NCI-H1694 (cell line): Measurements from ENCODE around the gene HOXD11.

ENCODE experiments used
- DNase-seq: peaks from one replicate; lab custom pipeline; 2025; lab: John Stamatoyannopoulos, UW

The HOXD11 gene

DNA sequence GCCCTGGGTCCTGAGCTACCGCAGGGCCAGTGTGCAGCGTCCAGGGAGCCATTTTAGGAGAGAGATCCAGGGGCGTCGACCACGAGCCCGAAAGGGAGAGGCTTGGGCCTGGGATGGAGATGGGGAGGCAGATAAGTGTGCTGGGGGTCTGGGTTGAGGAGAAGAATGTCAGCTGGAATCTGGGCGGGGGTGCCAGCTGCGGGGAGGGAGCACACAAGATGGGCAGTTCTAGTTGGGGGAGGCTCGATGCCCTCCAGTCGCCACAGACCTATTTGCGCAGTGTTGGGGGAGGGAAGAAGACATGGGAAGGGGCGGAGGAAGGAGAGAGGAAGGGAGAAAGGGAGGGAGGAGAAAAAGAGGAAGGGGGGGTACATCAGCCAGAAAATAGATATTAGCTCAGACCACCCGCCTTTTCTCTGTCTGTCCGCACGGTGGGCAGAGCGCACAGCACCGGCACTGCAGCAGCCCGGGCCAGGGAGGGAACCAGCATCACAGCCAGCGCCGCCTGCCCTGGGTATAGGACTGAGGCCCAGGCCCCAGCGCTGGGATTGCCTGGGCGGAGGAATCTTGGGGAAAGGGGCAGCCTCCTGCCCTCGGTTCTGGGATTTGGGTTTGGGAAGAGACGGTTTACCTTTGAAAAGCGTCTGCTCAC lies 1.9 kb upstream of the HOXD11 start:
- DNase-seq, result no peak

DNA sequence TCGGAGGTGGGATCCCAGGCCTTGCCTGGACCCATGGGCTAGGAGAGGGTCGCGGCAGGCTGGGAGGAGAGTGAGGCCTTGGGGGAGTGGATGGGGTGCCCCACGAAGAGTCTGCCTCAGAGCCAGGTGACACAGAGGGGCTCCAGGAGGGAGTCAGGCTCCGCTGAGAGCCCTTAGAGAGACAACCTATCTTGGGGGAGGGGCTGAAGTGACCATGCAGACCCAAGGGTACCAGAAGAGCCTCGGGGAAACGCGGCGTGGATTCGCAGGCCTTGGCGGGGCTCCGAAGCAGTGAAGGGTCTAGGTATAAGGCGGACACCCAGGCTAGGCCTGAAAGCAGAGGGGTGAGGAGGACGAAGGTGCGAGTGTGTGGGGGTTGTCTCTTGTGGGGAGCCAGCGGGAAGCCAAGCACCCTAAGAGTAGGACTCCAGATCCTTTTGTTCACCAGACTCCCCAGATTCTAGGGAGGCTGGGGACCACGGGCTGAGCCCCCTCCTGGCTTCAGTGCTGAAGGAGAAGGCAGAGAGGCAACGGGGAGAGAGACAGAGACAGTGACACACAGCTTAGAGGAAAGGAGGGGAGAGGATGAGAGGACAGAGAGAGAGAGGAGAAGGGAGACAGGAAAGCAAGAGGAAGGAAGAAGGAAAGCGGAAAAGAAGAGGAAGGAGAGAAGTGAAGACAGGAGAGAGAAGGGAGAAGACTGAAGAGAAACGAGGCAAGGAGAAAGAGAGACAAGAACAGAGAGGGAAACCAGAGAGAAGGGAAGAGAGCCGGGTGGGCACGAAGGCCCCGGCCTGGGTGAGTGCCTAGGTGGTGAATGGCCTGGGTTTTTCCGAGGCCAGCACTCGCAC lies 1.1 kb upstream of the HOXD11 start:
- DNase-seq, result no peak

DNA sequence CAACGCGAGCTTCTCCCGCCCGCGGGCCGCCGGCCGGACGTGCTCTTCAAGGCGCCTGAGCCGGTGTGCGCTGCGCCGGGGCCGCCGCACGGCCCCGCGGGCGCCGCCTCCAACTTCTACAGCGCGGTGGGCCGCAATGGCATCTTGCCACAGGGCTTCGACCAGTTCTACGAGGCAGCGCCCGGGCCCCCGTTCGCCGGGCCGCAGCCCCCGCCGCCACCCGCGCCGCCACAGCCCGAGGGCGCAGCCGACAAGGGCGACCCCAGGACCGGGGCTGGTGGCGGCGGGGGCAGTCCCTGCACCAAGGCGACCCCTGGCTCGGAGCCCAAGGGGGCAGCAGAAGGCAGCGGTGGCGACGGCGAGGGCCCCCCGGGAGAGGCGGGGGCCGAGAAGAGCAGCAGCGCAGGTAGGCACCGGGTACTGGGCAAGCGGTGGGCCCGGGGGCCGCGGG lies 676 bp downstream of the HOXD11 start:
- DNase-seq, result no peak

DNA sequence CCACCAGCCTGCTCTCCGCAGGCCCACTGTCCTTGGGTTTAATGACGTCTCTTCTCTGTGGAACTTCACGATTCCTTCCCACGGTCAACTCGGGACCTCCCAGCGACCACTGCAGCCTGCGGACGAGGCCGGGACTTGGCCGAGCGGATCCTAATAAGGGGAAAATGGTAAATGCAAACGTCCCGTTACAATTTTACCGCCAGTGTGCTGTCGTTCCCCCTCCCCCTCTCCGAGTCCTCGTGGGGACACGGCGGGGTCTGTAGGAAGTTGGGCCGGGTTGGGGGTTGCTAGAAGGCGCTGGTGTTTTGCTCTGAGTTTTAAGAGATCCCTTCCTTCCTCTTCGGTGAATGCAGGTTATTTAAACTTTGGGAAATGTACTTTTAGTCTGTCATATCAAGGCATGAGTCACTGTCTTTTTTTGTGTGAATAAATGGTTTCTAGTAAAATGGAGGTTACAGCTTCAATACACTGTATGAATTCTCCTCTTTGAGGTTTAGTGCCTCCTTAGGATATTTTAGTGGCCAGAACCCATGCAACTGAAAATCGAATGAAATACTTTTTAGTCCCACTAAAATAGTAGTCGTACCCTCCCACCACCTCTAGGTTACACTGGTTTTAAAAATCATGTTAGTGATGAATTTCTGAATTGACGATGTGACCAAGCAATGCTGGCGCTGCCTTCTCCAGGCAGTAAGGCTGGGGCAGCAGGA lies 2.3 kb downstream of the HOXD11 start:
- DNase-seq, result no peak

DNA sequence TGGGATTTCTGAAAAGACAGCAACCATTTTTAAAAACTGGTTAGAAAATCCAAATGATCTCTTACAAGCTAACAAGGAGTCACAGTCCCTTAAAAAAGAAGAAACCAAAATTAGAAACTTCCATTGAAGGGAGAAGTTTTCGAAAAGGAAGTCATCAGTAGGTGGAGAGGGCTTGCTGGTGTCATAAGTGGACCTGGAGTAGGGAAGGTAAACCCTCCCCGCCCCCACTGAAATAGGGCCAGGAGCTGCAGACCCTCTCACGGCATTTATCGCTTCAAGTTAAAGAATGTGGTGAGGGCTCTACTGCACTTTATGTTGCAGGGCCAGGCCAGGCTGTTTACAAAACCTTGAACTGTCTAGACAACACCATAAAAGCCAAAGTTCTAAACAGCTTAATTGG lies 2.9 kb downstream of the HOXD11 start:
- DNase-seq, result no peak

DNA sequence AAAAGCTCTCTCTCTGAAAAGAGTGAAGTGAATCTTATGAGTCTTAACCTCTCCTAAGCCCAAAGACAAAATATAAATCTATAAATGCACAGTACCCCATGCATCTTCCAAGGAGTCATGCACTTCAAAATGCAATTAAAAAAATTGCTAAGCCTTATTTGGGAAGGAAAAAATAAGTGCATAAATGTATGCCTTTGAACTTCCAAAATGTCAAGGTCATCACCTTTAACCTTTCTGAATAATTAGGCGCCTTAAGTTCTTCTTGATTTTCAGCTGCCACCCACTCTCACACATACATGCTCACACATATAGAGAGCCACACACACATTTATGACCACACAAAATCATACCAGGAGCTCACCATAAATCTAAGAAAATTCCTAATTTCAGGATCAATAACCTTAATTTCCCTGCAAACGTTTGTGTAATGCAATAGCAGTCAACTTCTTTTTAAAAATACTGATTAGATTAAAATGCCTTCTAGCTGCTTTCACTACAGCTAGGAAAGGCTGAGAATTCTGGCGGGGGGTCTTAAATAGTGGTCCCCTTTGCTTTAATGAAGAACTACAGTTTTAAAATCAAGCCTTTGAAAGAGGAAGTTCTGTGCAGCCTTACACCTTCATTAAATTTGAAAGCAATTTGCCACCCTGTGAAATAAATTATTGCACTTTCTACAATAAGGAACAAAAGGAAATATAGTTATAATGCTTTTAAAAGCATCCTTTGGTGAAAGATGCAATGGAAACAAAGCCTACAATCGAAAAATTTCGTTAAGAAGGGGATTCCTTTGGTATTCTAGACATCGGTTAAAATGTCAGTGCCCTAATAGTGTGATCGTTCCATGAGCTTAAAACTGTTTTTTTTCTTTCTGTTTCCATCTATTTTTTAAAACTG lies 3.6 kb downstream of the HOXD11 start:
- DNase-seq, result no peak

DNA sequence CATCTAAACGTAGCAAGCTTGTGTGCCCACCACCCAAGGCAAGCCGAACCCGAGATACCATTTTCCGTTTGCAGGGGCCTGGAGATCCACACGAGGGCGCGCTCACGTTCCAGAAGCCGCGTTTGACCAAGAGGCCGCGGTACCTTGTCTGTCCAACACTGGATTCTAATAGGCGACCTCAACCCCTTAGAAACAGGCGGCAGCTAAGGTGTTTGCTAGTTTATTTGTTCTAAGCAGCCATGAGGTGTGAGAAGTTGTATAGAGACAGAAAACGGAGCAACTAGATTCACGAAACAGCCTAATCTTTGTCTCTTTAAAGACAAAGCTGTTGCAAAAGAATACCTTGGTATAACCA lies 4.2 kb downstream of the HOXD11 start:
- peak; percentile 27 for DNase-seq

DNA sequence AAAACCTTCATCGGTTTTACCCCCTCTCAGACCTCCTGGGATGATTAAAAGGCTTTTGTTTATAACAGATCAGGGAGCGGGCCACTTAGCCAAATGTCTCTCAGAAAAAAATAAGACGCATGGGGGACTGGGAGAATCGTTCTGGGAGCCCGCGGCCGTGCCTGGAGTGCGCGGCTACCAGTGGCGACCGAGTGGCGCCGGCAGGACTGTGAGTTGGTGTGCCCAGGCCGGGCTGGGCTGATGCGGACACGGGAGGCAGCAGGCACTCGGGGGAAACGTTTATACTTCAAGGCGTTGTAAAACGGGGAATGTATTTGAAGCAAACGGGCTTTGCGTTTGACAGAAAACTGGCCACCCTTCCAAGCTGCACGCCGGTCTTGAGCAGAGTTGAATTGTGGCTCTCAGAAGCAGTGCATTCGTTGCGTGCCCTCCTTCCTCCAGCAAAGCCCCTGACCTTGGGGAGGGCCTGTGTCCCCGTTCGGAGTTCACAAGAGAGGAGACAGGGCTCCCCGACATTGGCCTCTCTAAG lies 4.8 kb downstream of the HOXD11 start:
- DNase-seq, result no peak

DNA sequence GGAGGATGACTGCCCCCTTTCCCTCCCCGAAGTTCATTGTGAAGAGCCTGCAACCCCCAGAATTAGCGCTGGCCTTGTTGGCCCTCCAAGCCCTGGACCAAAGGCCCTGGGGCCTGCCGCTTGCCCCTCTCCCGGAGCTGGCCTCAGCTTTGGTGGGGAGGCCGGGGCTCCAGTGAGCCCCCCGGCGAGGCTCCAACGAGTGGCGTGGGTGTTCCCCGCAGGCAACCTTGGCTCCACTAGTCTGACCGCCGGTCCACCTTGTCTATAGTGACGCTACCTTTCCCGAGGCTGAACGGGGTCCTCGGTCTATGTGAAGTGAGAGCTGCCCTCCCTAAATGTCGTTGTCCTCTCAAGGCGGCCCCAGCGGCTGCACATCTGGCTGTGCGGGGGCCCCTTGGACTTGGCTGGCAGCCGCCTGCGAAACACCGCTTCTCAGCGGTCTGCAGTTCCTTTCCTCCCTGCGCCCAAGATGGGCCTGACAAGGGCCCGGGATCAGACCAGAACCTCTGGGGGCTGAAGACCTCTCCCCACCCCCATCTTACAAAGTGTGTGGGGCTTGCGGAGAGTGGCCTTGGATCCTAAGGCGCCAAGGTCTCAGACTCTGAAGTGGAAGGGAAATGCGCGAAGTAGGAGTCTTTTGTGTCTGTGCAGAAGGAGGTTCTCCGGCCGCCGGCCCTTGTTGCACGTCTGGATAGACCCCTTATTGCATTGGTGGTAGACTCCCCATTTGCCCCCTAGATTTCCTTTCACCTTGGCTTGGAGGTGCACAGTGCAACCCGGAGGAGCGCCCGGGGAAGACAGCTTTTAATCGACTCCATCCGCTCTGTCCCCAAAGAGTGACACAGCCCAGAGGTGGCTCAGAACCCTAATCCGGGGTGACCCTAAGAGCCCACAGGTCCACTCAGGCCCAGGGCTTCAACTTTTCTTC lies 5.6 kb downstream of the HOXD11 start:
- DNase-seq, result no peak

DNA sequence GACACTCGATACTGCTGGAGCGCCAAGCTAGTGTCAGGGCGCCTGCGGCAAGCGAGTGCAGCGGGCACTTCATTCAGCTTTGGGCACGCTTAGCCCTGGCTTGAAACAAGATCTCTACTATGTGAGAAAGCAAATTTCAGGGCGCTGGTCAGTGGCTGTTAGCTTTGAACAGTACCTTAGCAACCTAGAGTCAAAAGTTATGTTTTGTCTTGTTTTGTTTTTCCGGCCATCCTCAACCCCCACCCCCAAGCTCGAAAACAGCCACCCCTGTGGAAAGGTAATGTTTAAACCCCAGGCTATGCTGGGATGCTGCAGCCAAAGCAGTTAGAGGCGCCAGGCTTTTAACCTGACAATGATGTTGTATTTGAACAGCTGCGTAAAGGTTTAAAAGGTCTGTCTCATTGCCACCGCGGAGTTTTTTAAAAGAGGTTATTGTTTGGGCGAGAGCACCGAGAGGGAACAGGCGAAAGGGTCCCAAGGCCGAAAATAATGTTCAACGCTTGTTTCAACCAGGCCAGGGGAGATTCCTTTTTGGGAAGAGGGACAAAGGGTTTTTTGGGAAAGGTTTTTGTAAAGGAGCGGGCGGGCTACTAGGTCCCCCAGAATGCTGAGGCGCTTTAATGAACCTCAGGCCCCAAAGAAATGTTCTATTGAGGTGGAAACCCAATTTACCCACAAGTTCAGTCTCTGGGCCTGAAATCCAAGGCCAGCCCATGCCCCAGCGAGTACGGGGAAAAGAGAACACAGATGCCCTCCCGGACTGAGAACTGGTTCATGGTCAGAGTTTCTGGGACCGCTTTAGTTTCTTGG lies 7.2 kb downstream of the HOXD11 start:
- DNase-seq, result no peak

DNA sequence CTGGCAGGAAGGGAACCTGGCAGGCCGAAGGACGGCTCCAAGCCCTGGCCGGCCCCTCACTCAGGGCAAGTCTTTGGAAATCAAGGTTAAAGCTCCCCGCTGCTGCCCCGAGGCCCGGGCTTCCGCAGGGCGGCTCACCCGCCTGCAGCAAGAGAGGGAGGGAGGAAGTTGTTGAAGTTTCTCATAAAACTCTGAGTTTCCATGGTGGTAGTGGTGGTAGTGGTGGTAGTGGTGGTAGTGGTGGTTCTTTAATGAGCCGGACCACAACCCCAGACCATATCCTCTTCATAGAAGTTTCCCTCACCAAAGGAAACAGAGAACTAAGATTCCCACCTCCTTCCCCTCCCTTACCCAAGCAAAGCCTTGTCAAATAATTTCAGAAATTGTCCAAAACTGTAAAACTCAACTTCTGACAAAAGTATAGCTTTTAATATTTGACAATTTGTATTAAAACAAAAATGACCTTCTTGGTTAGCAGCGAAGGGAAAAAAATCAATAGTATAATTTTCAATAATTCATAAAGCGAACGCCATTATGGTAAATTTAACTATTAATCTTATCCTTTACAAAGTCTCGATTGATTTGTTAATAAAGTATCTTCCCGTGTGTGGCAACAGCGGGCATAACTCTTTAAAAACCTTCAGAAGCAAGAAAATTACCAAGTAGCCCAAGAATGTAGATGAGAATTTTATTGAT lies 8.0 kb downstream of the HOXD11 start:
- no peak for DNase-seq

DNA sequence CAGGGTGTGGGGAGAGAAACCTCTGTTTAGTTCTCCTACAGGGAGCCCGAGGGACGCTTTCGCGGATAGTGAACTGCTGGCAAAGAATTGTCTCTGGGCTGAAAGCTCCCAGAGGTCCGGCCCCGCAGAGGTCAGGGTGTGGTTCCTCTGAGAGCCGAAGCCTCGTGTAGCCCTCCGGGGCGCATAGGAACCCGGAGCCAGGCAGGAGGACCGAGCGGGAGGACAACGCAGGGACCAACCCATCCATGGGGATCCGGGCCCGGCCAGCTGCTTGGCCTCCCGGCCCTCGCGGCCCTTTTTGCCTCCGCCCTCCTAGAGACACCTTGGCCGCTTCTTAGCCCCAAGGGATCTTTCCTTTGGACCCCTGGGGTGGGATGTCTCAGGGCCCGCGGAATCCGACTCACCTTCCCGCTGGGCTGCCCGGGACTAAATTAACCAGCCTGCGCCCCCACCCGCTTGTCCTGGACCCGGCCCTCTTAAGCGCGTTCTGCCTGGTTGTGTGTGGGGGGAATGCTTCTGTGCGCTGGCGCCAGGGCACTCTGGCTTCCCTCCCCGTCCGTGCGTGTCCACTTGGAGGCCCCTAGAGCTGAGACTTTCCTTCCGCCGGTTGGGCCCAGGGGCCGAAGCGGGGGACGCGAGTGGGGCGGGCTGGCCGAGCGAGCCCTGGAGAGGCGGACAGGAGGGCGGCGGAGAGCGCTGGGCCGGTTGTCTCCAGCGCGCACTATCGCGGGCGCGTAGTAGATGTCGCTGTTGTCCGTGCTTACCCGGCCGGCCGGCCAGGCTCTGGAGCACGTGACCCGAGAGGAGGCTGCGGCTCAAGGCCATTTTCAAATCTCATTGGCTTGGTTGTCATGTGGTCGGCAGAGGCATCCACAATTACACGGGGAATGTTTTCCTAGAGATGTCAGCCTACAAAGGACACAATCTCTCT lies 9.1 kb downstream of the HOXD11 start, which contains the start of gene HOXD10:
HOXD10 (plus strand) TSS at position 896 of the 931 bp plus-strand sequence. CDS start 56 bp downstream, outside the sequence.
- no peak for DNase-seq

DNA sequence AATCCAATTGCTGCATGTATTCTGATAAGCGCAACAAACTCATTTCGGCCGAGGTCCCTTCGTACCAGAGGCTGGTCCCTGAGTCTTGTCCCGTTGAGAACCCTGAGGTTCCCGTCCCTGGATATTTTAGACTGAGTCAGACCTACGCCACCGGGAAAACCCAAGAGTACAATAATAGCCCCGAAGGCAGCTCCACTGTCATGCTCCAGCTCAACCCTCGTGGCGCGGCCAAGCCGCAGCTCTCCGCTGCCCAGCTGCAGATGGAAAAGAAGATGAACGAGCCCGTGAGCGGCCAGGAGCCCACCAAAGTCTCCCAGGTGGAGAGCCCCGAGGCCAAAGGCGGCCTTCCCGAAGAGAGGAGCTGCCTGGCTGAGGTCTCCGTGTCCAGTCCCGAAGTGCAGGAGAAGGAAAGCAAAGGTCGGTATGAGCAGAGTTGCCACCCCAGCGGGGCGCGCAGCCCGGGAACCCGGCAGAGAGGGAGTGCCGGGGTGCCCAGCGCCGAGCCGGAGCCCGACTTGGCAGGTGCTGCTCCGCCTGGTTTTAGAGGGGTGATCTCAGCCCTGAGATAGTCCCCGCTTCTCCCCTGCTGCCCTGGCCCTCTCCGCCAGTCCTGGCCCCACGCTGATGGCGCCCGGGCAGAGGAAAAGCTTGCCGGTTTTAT lies 10.2 kb downstream of the HOXD11 start:
- DNase-seq, result no peak

DNA sequence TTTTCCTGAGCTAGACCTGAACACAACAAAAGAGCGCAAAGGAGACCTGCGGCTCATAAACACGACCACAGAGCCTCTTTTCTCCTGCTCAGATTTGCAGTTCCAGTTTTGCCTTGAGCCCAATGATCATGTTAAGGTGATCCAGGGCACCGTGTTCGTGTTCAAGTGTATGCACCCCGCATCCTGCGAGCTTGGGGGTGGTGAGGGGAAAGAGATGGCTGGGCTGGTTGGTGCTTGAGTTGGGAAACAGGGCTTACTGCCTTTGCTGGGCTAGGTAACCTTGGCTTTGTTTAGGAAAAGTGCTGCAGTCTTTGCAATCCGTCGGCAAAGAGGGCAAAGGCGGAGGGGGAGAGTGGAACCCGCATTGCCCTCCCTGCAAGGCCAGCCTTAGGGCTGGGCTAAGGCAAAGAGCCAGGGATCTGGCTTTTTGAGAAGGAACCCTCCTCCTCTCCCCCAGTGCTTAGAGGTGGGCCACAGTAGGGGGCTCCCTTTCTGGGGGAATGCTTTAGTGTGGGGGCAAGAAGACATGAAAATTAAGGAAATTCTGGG lies 10.8 kb downstream of the HOXD11 start:
- DNase-seq, result no peak

DNA sequence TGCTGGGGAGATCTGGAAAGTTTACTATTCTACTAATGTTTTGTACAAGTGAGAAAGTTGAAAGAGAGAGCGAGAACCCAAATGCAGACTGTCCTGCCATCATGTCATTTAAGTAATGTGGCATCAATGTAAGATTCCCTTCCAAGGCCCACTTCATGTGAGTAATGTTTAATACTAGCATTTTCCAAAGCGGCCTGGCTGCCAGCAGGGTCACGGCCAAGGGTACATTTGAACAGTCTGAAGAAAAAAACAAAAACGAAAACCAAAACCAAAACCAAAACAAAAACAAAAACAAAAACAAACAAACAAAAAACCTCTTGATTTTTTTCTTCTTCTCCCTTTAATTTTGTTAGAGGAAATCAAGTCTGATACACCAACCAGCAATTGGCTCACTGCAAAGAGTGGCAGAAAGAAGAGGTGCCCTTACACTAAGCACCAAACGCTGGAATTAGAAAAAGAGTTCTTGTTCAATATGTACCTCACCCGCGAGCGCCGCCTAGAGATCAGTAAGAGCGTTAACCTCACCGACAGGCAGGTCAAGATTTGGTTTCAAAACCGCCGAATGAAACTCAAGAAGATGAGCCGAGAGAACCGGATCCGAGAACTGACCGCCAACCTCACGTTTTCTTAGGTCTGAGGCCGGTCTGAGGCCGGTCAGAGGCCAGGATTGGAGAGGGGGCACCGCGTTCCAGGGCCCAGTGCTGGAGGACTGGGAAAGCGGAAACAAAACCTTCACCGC lies 11.7 kb downstream of the HOXD11 start:
- DNase-seq, result no peak
